ENCODE results near the gene NDUFA7.

Gene NDUFA7

DNA sequence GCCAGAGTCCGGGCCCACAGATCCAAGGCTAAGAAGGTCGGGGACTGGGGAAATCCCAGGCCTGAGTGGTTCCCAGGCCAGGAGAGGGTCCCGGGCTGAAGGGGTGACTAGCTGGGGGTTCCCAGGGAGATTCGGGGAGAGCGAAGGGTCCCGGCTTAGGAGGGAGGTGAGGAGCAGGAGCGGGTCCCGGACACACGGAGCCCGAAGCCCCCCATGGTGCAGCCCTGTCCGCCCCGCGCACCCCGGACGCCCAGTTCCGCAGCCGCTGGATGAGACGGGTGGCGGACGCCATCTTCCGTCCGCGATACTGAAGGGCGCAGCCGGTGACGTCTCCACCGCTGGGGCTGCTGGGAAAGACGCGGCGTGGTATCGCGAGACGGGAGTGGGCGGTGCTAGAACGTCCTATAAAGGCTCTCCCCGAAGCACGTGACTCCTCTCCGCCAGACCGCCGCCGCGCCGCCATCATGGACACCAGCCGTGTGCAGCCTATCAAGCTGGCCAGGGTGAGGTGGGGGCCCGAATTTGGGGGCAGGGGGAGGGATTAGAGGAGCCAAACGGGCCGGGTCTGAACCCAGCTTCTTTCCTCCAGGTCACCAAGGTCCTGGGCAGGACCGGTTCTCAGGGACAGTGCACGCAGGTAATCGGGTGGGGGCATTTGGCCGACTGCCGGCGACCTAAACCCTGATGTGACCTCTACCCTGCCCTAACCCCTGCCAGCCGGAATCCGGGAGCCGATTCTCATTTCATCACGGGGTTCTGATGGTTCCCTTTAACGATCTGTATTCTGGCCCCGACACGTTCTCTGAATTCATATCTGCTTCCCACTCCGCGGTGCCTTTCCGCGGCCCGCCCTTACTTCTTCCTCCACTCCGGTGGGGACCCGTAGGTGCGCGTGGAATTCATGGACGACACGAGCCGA, at the start of gene NDUFA7, which contains the start of gene RPS28:
Gene NDUFA7, minus strand, starts transcription at position 309 of the 919 bp plus-strand sequence. Its CDS starts 17 bp downstream, at position 292.
Gene RPS28, plus strand, starts transcription at position 430 of the 919 bp plus-strand sequence. Its CDS starts 35 bp downstream, at position 465.
- ChIA-PET CTCF (no interaction called here), POLR2A (interaction anchor here (1.0 to 4.2 kb wide), 7 partner anchors 11 to 377 kb away, joined by 3 to 30 read pairs (median 4); partner anchors contain the start of gene TIMM44)
- peak; percentile 97 for DNase-seq (ENCODE audit: extremely low spot score)
- TF ChIP-seq NFRKB (IDR thresholded peaks at IDR 0.05) (peak; percentile 64; the same call in 1 of the 2 replicates), LEF1 (IDR thresholded peaks at IDR 0.05; ENCODE audit: borderline replicate concordance) (no peak), L3MBTL2 (conservative IDR thresholded peaks at IDR 0.05) (peak; percentile 3; the same call in 1 of the 2 replicates), ELF4 (IDR thresholded peaks at IDR 0.05) (peak; percentile 77)

DNA sequence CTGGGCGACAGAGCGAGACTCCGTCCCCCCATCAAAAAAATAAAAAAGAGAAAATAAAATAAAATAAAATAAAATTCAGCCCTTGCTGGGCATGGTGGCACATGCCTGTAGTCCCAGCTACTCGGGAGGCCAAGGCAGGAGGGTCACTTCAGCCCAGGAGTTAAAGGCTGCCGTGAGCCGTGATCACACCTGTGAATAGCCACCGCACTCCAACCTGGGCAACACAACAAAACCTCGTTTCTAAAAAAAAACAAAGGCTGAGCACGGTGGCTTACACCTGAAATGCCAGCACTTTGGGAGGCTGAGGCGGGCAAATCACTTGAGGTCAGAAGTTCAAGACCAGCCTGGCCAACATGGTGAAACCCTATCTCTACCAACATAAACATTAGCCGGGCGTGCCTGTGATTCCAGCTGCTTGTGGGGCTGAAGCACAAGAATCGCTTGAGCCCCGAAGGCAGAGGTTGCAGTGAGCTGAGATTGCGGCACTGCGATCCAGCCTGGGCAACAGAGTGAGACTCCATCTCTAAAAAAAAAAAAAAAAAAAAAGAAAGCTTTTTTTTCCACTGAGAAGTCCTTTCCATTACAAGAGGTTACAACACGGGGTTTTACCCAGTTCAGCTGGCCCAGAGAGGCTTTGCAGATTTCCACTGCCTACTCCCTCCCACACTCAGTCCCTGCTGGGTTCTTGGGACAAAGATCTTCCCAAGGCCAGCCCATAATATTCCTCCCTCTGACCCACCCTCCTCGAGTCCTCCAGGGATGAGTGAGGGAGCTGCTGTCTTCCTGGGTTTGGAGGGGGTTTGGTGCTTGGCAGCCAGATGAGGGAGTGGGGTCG, 49.2 kb upstream of the NDUFA7 start:
- ChIA-PET POLR2A (interaction anchor here (0.6 to 0.7 kb wide), 2 partner anchors 8 to 20 kb away, joined by 3 read pairs; partner anchors contain the start of gene RAB11B), CTCF (interaction anchor here (0.6 kb wide), 1 partner anchor 346 kb away, joined by 3 read pairs; no protein-coding TSS in a partner anchor)
- no peak for DNase-seq (ENCODE audit: extremely low spot score)
- TF ChIP-seq ZNF384 (IDR thresholded peaks at IDR 0.05): 0 out of 2 replicates have a peak, but pooled peaks have one; percentile 20
- TF ChIP-seq LEF1 (IDR thresholded peaks at IDR 0.05; ENCODE audit: borderline replicate concordance): no peak
- TF ChIP-seq L3MBTL2 (conservative IDR thresholded peaks at IDR 0.05): no peak
- TF ChIP-seq TARDBP (IDR thresholded peaks at IDR 0.05): no peak
- TF ChIP-seq HDGF (IDR thresholded peaks at IDR 0.05; ENCODE audit: borderline replicate concordance): no peak
- TF ChIP-seq BHLHE40 (IDR thresholded peaks at IDR 0.05; ENCODE audit: borderline replicate concordance): no peak

DNA sequence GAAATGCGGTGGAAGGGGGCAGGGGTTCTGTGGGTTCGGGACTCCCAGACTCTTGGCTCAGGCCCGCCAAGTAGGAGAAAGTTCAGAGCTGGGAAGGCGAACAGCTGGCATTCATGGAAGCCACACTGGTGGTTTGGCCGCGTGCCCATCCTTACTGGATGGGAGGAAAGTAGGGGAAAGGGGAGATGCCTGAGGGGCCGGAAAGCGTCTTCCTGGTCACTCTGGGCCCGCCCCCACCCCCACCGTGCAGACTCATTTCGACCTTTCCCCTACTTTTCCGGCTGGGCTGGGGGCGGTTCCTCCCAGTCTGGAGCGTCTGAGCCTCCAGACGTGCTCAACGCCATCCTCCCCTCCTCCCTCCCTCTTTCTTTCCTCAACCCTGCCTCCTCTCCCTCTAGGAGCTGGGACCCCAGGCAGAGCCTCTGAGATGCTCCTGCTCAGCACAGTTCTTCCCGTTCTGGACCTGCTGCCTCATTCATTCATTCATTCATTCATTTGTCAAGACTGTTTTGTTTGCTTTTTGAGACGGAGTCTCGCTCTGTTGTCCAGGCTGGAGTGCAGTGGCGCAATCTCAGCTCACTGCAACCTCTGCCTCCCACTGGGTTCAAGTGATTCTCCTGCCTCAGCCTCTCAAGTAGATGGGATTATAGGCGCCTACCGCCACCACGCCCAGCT, 46.3 kb upstream of the NDUFA7 start:
- ChIA-PET CTCF (interaction anchor here (0.6 to 1.3 kb wide), 2 partner anchors 13 to 112 kb away, joined by 4 to 5 read pairs; no protein-coding TSS in a partner anchor), POLR2A (interaction anchor here (1.4 kb wide), 1 partner anchor 23 kb away, joined by 4 read pairs; the partner anchor contains the start of gene RAB11B)
- TF ChIP-seq, protein P1, sequence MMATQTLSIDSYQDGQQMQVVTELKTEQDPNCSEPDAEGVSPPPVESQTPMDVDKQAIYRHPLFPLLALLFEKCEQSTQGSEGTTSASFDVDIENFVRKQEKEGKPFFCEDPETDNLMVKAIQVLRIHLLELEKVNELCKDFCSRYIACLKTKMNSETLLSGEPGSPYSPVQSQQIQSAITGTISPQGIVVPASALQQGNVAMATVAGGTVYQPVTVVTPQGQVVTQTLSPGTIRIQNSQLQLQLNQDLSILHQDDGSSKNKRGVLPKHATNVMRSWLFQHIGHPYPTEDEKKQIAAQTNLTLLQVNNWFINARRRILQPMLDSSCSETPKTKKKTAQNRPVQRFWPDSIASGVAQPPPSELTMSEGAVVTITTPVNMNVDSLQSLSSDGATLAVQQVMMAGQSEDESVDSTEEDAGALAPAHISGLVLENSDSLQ (IDR thresholded peaks at IDR 0.05): no peak
- TF ChIP-seq SUZ12 (IDR thresholded peaks at IDR 0.05) (no peak), NFRKB (IDR thresholded peaks at IDR 0.05) (no peak), FOXA1 (IDR thresholded peaks at IDR 0.05) (no peak), FOXK2 (IDR thresholded peaks at IDR 0.05) (no peak), ARNT (IDR thresholded peaks at IDR 0.05) (no peak), TARDBP (IDR thresholded peaks at IDR 0.05) (no peak), CTBP1 (IDR thresholded peaks at IDR 0.05; ENCODE audit: borderline replicate concordance) (no peak), ZNF384 (IDR thresholded peaks at IDR 0.05) (no peak), FOXM1 (IDR thresholded peaks at IDR 0.05; ENCODE audit: borderline replicate concordance) (no peak), HDGF (IDR thresholded peaks at IDR 0.05; ENCODE audit: borderline replicate concordance) (no peak), BHLHE40 (IDR thresholded peaks at IDR 0.05; ENCODE audit: borderline replicate concordance) (no peak), ELF4 (IDR thresholded peaks at IDR 0.05) (no peak)
- DNase-seq (ENCODE audit: extremely low spot score): peak; percentile 45

DNA sequence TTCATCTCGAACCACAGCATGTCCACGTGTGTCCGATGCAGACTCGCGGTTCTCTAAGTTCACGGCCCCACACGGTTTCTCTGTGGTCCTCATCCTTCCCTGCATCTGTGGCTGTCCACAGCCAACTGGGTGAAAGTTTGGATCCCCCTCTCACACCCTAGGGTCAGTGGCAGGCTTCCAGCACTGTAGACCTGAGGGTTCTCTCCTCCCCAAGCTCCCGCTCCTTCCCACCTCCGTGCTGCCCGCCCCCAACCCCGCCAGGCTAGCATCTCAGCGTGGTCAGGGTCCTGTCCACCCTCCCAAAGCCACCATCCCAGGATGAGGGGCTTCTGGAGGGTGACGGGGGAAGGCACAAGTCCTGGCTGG, 45.8 kb upstream of the NDUFA7 start:
- CTCF ChIA-PET: interaction anchor here (1.3 kb wide), 1 partner anchor 13 kb away, joined by 5 read pairs; no protein-coding TSS in a partner anchor
- POLR2A ChIA-PET: interaction anchor here (1.4 kb wide), 1 partner anchor 23 kb away, joined by 4 read pairs; the partner anchor contains the start of gene RAB11B
- peak; percentile 5 for DNase-seq (ENCODE audit: extremely low spot score)
- no peak for TF ChIP-seq SUZ12 (IDR thresholded peaks at IDR 0.05)
- TF ChIP-seq ZNF384 (IDR thresholded peaks at IDR 0.05): no peak
- TF ChIP-seq, protein P1 (IDR thresholded peaks at IDR 0.05): no peak

DNA sequence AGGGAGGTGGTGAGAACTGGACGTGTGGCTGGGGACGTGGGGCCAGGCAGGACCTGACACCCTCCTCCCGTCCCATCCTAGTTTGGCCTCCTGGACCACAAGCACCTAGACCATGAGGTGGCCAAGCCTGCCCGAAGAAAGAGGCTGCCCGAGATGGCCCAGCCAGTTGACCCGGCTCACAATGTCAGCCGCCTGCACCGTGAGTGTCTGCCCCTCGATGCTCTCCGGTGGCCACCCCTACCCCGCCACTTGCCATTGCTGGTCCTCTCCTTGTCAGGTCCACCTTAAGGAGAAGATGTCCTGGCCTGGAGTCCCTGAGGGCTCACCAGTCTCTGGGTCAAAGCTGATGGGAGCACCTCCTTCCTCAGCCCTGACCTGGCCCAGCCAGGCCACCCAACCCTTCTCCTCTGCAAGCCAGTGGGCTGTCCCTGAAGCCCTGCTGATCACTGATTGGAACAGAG, 45.0 kb upstream of the NDUFA7 start:
- CTCF ChIA-PET: no interaction called here
- TF ChIP-seq, protein P1 (IDR thresholded peaks at IDR 0.05): no peak
- no peak for DNase-seq (ENCODE audit: extremely low spot score)
- POLR2A ChIA-PET: interaction anchor here (1.2 kb wide), 1 partner anchor 25 kb away, joined by 3 read pairs; no protein-coding TSS in a partner anchor
